DMS114 treated with DMSO at 0.1 percent for 48 hours (cell line): ENCODE results near the gene SPRR2B.
"Not testable (repeated sequence)": the region's sequence is repeated elsewhere in the genome, so short reads cannot be mapped to it uniquely, and the experiment has no call there.

Experiments used
- DNase-seq: peaks from one replicate; lab custom pipeline; 2025; ENCODE audit not compliant: unreplicated experiment; lab: John Stamatoyannopoulos, UW

Gene SPRR2B

DNA sequence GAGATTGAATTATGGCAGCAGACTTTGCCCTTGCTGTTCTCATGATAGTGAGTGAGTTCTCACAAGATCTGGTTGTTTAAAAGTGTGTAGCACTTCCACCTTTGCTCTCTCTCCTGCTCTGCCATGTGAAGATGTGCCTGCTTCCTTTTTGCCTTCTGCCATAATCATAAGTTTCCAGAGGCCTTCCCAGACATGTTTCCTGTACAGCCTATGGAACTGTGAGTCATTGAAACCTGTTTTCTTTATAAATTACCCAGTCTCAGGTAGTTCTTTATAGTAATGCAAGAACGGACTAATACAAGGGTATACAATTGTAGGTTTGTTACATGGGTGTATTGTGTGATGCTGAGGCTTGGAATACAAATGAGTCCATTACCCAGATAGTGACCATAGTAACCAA lies 36.2 kb downstream of the SPRR2B start:
- DNase-seq = no peak

DNA sequence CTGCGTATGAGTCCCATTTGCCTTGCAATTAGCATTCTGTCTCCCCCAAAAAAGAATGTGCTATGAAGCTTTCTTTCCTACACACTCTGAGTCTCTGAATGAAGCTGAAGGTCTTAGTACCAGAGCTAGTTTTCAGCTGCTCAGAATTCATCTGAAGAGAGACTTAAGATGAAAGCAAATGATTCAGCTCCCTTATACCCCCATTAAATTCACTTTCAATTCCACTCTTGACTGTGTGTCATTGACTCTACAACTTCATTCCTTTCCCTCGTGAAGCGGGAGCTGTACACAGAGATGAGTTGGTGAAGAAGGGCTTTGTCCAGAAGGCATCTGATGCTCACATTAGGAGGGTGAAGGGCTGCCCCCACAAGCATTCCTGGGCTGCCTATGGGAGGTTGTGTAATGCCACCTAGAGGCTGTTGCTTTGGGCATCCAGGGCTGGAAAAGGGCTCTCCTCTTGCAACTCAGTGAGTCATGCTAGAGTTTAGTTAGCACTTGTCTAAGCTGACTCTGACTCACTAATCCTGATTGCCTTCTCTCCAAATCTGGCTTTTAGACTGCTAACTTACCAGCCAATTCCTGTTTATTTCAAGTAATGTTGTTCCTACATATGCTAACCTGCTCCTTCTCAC lies 38.6 kb downstream of the SPRR2B start:
- DNase-seq = no peak

DNA sequence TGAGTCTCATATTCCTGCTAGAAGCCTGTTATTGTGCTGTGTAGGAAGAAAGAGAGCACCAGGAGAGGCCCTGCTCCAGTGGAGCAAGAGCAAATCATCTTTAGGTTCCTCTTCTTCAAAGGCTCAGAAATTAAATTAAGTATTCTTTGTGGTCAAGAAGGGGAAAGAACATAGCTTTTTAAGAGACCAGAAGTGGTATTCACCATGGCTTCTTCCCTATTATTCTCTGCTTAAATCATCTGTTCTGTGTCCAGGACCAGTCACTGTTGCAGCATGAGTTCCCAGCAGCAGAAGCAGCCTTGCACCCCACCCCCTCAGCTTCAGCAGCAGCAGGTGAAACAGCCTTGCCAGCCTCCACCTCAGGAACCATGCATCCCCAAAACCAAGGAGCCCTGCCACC lies 39.3 kb downstream of the SPRR2B start:
- no peak for DNase-seq

DNA sequence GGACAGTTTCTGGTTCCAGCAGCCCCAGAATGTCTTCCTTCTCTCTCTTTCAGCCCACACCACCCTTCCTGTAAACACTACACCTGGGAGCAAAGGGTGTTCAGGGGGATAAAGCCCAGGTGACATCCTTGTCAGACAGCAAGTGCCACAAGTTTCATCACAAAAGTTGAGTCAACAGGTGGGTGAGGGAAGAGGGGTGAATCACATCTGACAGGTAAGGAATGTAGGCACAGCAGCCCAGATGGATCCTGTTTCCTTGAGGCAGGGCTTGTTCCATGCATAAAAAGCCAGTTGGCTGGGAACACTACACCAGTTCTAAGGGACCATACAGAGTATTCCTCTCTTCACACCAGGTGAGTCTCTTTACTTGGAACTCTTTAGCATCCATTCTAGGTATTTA lies 40.5 kb downstream of the SPRR2B start, which contains the start of gene SPRR1B:
TSS of gene SPRR1B (plus strand) at position 309 of the 400 bp plus-strand sequence. CDS start 1,143 bp downstream, outside the sequence.
- no peak for DNase-seq

DNA sequence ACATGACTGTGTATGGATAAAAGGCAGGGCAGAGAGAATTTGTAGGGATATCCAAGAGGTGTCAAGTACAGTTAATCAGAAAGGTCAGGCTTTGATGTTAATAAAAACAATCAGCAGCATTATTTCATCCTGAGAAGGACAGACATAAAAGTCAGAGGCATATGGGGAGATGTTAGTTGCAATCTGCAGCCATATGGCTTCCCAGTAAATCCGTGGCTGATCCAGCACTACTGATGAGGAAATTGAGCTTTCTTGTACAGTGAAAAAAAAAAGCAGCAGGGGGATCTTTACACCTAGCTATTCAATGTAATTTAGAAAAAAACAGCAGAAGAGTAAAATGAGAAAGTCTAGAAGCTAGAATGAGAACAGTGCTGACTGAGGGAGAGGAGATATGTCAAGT lies 42.6 kb downstream of the SPRR2B start:
- no peak for DNase-seq

DNA sequence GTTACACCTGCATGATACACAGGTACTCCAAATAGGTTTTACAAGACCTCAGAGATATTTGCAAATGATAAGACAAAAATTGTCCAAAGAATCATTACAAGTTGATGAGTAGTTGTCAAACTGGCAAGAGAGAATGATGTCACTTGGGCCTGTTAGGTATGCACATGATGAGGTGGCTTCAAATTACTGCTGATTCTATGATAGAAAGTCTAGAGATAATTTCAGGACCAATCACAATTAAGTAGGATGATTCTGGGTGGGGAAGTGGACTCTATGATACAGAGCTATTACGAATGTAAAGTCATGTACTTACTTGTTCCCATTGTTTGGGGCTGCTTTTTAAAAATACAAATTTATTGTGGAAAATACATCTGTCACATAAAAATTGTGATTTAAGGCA lies 45.6 kb downstream of the SPRR2B start:
- no peak for DNase-seq

DNA sequence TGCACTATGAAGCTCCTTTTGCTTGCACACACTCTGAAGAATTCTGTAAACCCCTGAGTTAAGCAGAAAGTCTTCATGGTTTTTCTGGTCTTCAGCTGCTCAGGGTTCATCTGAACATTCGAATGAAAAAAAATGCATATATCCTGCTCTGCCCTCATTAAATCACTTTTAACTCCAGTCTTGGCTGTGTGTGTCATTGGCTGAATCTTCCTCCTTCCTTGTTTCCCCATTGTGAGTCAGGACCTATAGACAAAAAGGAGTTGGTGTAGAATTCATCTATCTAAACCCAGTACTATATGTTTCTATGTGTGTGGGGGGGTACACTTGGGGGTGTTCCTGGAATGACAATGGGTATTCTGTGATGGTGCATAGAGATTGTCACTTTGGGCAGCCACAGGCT lies 47.0 kb downstream of the SPRR2B start:
- no peak for DNase-seq

DNA sequence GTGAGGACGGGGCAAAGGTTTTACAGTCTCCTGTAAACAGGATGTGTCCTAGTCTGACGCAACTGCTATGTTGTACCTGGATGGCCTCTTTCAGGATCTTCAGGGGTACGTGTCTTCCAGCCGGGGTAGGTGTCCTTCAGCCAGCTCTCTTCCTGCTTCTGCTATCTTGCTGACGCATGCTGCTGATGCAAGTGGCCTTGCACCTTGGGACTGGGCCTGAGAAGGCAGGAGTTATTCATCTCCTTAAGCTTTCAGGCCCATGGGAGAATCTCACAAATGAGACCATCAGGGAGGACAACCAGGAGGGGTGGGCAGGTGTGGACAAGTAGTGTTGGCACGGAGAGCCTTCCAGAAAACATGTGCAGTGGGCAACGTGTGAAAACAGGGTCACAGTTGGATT lies 48.3 kb downstream of the SPRR2B start:
- DNase-seq = no peak

DNA sequence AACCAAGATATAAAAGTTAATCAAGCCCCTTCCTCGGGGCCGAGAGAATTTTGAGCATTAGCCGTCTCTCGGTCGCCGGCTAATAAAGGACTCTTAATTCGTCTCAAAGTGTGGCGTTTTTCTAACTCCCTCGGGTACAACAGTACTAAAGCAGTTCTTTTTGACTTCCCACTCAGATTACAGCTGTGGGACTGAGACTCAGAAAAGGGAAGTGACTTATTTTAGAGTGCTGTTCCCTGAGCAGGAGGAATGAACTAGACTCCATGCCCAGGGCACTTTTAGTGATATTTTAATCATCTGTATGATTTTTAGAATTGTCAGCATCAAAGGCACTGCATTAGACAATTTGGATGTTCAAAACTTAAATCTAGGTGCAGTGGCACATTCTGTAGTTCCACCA lies 49.1 kb downstream of the SPRR2B start:
- not testable (repeated sequence) for DNase-seq

DNA sequence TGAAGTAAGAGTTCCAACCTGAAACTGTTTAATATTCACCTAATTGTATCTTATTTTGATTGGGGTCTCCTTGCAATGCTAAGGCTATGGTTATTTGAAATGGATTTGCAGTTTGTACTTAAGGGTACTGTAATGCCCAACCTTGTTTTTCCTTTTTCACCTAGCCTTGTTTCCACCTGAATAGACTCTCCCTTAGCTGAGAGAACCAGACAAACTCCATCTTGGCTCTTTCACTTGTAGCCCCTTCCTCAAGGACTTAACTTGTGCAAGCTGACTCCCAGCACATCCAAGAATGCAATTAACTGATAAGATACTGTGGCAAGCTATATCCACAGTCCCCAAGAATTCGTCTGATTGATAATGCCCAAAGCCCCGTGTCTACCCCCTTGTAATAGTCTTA lies 49.6 kb downstream of the SPRR2B start:
- DNase-seq = not testable (repeated sequence)
